ENCODE results near the gene EXOC6B.

The EXOC6B gene

DNA sequence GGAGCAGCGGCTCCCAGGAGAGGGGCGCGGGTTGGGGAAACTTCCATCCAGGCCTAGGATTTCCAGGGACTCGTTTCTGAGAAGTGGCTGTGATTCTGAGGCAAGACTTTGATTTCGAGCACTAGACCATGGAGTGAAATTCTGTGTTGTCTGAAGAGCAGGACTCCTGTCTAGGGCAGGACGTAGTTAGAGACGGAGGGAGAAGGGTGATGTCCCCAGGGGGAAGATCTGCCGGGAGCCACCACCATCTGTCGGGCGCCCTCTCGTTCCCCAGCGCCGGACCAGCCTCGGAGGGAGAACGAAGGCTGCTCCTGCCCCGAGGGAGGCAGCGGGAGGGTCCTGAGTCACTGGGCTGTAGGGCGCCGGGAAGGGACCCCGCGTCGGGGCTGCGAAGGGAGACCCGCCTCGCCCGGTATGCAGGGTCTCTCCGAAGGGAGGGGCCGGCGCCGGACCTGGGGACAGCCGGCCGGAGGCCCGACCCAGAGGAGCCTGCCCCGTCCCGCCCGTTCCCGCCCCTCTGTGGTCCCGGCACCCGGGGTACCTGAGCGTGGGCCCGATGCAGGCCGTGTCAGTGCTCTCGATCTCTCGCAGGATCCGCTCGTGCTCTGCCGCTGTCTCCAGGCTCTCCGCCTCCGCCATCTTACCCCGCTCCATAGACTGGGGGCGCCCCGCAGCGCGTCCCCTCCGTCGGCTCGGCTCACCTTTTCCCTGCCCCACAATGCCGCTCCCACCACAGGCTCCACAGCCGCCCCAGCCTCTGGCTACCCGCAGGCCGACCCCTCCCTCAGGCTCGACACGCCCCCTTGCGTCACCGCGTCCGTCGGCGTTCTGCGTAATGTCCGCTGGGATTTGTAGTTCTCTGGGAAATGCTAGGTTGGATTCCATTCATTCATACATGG lies at the start of gene EXOC6B:
Gene EXOC6B (minus strand): TSS at position 777 of the 899 bp plus-strand sequence.
- no peak within 1 kb of the TSS for H3K27ac ChIP-seq
- no peak for TF ChIP-seq ZFX (IDR thresholded peaks at IDR 0.05; ENCODE audit: borderline replicate concordance)
- TF ChIP-seq, protein P1, sequence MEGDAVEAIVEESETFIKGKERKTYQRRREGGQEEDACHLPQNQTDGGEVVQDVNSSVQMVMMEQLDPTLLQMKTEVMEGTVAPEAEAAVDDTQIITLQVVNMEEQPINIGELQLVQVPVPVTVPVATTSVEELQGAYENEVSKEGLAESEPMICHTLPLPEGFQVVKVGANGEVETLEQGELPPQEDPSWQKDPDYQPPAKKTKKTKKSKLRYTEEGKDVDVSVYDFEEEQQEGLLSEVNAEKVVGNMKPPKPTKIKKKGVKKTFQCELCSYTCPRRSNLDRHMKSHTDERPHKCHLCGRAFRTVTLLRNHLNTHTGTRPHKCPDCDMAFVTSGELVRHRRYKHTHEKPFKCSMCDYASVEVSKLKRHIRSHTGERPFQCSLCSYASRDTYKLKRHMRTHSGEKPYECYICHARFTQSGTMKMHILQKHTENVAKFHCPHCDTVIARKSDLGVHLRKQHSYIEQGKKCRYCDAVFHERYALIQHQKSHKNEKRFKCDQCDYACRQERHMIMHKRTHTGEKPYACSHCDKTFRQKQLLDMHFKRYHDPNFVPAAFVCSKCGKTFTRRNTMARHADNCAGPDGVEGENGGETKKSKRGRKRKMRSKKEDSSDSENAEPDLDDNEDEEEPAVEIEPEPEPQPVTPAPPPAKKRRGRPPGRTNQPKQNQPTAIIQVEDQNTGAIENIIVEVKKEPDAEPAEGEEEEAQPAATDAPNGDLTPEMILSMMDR (IDR thresholded peaks at IDR 0.05), result 0 out of 2 replicates have a peak, but pooled peaks have one; percentile 2

DNA sequence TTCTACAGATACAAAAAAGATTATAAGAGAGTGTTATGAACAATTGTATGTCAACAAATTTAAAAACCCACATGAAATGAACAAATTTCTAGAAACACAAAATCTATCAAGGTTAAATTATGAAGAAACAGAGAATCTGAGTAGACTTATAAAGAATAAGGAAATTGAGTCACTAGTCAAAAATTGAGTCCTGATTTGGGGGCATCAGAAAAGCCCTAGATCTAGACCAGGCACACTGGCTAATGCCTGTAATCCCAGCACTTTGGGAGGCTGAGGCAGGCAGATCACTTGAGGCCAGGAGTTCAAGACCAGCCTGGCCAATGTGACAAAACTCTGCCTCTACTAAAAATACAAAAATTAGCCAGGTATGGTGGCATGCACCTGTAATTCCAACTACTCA lies 46.0 kb upstream of the EXOC6B start:
- TF ChIP-seq, protein P1 (IDR thresholded peaks at IDR 0.05), result no peak
- no peak for TF ChIP-seq ZFX (IDR thresholded peaks at IDR 0.05; ENCODE audit: borderline replicate concordance)
- no peak overlapping the region for H3K27ac ChIP-seq

DNA sequence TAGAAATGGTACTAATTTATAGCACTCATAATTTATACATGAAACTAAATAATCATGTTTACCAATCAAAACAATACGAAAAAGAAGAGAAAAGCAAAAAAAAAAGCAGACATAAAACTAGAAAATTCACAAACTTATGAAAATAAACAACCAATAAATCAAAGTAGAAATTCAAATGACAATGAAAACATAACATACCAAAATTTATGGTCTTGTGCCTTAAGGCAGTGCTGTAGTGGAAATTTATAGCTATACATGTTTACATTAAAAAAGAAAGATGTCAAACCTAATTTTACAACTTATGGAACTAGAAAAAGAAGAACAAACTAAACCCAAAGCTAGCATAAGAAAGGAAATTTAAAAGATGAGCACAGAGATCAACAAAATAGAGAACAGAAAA lies 45.2 kb upstream of the EXOC6B start:
- H3K27ac ChIP-seq, result no peak overlapping the region
- no peak for TF ChIP-seq ZFX (IDR thresholded peaks at IDR 0.05; ENCODE audit: borderline replicate concordance)
- TF ChIP-seq, protein P1 (IDR thresholded peaks at IDR 0.05), result no peak

- no peak for TF ChIP-seq ZFX (IDR thresholded peaks at IDR 0.05; ENCODE audit: borderline replicate concordance)
- TF ChIP-seq, protein P1 (IDR thresholded peaks at IDR 0.05), result no peak
- H3K27ac ChIP-seq, result no peak overlapping the region
Observed at GRCh38 chr2:72864500-72864899, 38.7 kb upstream of the EXOC6B start.

- no peak for TF ChIP-seq ZFX (IDR thresholded peaks at IDR 0.05; ENCODE audit: borderline replicate concordance)
- TF ChIP-seq, protein P1 (IDR thresholded peaks at IDR 0.05), result no peak
- no peak overlapping the region for H3K27ac ChIP-seq
Observed at GRCh38 chr2:72863046-72863445, 37.2 kb upstream of the EXOC6B start.

GRCh38 chr2:72862239-72862988 lies 36.6 kb upstream of the EXOC6B start:
- H3K27ac ChIP-seq, result no peak overlapping the region
- TF ChIP-seq ZFX (IDR thresholded peaks at IDR 0.05; ENCODE audit: borderline replicate concordance), result no peak
- TF ChIP-seq, protein P1 (IDR thresholded peaks at IDR 0.05), result peak; percentile 99
